BE2C (cell line): ENCODE results near the gene PSME3IP1.

Experiments
- DNase-seq: peaks from one replicate; pipeline ENCODE4 v3.0.0-alpha.2; 2020
- H3K27me3 ChIP-seq: fragments of 250-450 bp; sonication (Bioruptor Pico); 2 replicates; pipeline ENCODE4 v1.5.1; 2020; ENCODE audit warnings: mild to moderate bottlenecking
- H3K36me3 ChIP-seq: fragments of 250-450 bp; sonication (Bioruptor Pico); 2 replicates; pipeline ENCODE4 v1.5.1; 2020; ENCODE audit warnings: mild to moderate bottlenecking
- H3K4me1 ChIP-seq: fragments of 250-450 bp; sonication (Bioruptor Pico); 2 replicates; pipeline ENCODE4 v1.5.1; 2020
- H3K4me3 ChIP-seq: 2 replicates; pipeline ENCODE4 v1.5.1; 2011; ENCODE audit warnings: low read depth, low read length
- H3K9me3 ChIP-seq: fragments of 250-450 bp; sonication (Bioruptor Pico); 2 replicates; pipeline ENCODE4 v1.5.1; 2020
- TF ChIP-seq, protein P1 (sequence below): IDR thresholded peaks from 2 replicates; pipeline ENCODE4 v1.5.1; 2012; ENCODE audit warnings: mild to moderate bottlenecking, low read depth, low read length

The PSME3IP1 gene

DNA sequence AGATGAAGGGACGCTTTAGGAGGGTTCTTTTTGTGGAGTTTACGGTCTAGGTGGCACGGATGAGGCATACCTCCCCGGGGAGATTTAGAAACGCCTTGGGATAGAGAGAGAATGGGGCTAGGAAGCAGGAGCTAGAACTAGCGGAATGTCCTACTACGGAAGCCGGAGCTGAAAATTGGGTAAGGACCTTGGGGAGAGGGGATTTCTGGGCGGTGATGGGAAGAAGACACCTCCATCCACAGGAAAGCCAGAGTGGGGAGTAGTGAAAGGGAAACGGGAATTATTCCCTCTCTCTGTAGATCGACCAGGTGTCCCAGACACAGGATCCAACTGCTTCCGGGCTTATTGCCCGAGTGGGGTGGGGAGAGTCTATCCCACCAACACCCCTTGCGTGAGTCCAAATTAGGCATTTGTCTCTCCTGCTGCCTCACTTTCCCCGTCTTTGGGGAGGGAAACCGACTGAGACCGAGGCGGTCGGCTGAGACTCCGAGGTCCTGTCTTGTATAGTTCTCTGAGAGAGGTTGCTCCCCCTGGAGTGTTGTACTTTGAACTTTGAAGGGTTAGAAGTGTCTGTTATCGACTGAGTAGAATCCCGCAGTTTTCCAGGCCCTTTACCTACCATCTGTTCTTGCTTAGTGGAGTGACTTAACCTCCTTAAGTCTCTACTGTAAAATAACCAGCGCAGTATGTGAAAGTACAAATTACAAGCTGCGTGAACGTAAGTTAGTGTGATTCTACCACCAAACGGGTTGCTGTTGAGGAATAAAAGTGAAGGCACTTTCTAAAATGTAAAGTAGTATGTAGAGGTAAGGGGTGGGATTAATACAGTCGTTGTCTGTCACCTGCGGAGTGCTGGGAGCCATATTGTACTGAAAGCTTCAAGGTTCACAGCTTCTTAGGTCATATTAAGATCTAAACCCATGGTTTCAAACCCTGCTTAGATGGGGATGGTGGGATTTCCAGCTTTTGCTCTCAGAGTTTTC is 1.3 kb upstream of the PSME3IP1 start:
- DNase-seq = no peak
- no peaks in the 10 kb centered on the region for H3K27me3 ChIP-seq

DNA sequence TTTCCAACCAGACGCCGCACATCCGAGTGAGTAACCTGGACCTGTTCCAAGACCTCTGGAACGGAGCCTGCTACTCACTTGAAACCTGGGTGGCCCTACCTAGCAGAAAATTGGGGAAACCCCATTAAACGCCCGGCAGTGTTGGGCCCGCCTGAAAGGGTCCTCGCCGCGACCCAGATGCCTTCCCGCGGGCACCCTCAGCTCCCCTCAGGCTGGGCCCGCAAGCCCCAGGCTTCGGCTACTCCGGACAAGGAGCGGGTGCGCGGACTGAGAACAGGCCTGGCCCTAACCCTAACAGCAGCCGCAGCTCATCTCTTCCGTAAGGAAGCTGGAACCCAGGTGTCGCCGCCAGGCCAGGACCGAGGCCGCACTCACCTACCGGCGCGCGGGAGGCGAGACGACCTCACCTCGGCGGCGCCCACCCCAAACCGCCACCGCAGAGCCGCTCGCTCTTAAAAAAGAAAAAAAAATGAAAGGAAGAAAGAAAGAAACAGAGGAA is 344 bp downstream of the PSME3IP1 start:
- TF ChIP-seq, protein P1, sequence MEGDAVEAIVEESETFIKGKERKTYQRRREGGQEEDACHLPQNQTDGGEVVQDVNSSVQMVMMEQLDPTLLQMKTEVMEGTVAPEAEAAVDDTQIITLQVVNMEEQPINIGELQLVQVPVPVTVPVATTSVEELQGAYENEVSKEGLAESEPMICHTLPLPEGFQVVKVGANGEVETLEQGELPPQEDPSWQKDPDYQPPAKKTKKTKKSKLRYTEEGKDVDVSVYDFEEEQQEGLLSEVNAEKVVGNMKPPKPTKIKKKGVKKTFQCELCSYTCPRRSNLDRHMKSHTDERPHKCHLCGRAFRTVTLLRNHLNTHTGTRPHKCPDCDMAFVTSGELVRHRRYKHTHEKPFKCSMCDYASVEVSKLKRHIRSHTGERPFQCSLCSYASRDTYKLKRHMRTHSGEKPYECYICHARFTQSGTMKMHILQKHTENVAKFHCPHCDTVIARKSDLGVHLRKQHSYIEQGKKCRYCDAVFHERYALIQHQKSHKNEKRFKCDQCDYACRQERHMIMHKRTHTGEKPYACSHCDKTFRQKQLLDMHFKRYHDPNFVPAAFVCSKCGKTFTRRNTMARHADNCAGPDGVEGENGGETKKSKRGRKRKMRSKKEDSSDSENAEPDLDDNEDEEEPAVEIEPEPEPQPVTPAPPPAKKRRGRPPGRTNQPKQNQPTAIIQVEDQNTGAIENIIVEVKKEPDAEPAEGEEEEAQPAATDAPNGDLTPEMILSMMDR = no peak
- peaks cover 3% of the 10 kb centered on the region; the same call in 1 of the 2 replicates for H3K4me1 ChIP-seq
- no peaks in the 10 kb centered on the region for H3K27me3 ChIP-seq
- H3K36me3 ChIP-seq = no peaks in the 10 kb centered on the region
- peak; percentile 62 for DNase-seq
- peak overlapping the region; percentile 98 for H3K4me3 ChIP-seq
- H3K9me3 ChIP-seq = no peaks in the 10 kb centered on the region

More for the DNA sequence above, 1.3 kb upstream of the PSME3IP1 start:
- Histone ChIP-seq H3K36me3 (no peaks in the 10 kb centered on the region), H3K9me3 (no peaks in the 10 kb centered on the region), H3K4me1 (peaks cover 3% of the 10 kb centered on the region; the same call in 1 of the 2 replicates), H3K4me3 (peak overlapping the region; percentile 98)
- TF ChIP-seq, protein P1 = no peak

- no peaks in the 10 kb centered on the region for H3K9me3 ChIP-seq
- DNase-seq = peak; percentile 19
- no peaks in the 10 kb centered on the region for H3K36me3 ChIP-seq
- TF ChIP-seq, protein P1 = no peak
- H3K4me1 ChIP-seq = peaks cover 6% of the 10 kb centered on the region; the same call in 1 of the 2 replicates
- H3K27me3 ChIP-seq = no peaks in the 10 kb centered on the region
- H3K4me3 ChIP-seq = peak overlapping the region; percentile 98
These were observed 873 bp downstream of the PSME3IP1 start for GRCh38 chr16:57184887-57185445.

DNA sequence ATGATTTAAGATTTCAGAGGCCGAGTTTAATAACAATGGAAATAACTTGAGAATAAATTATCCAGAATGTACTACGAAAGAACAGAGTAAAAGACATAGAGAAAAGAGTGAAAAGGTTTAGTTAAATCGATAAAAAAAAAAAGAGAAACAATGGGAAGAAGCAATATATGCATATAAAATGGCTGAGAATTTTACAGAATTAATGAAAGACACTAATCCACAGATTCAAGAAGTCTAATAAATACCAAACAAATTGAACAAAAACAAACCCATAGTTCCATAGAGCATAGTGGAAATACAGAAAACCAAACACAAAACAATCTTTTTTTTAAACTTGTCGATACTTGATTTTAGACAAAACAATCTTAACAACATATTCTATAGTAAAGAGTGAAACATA is 1.7 kb downstream of the PSME3IP1 start:
- no peaks in the 10 kb centered on the region for H3K9me3 ChIP-seq
- no peaks in the 10 kb centered on the region for H3K36me3 ChIP-seq
- no peak for DNase-seq
- H3K4me3 ChIP-seq = peak overlapping the region; percentile 98
- TF ChIP-seq, protein P1 = no peak
- no peaks in the 10 kb centered on the region for H3K27me3 ChIP-seq
- H3K4me1 ChIP-seq = peaks cover 8% of the 10 kb centered on the region

DNA sequence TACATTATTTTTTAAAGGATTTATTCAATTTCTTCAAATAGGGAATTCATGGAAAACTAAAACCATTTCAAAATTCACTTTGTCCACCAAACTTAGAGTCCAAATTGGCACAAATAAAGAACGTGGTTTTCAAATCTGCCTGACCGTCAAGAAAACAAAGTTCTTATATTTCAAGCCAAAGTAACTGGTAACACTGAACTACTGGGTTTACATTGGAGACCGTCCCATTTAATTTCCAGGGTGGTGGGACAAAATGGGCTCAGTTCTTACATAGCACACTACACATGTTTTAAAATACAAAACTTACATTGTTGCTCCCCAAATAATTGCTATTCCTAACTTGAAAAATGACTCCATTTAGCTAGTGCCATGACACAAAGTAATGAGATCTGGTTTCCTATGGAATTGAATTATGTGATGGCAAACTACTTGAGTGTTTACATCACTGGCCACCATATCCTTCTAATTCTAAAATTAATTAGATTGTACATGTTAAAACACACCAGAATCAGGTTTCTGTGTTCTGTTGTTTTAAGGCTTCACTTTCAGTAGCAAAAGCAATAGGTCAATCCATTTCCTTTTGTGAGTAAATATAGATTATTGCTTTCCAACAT is 6.5 kb downstream of the PSME3IP1 start:
- peak overlapping the region; percentile 33 for H3K4me3 ChIP-seq

More for the DNA sequence above, 6.5 kb downstream of the PSME3IP1 start:
- TF ChIP-seq, protein P1 = no peak
- Histone ChIP-seq H3K36me3 (no peaks in the 10 kb centered on the region), H3K9me3 (no peaks in the 10 kb centered on the region), H3K27me3 (no peaks in the 10 kb centered on the region), H3K4me1 (peaks cover 15% of the 10 kb centered on the region)
- no peak for DNase-seq
